ENCODE data around the gene XRCC1. TPM values are rescaled to one million over a fixed set of nuclear protein-coding genes. Genes with fewer than 3 reads are reported as not detected.

Gene XRCC1
- total and polyA plus RNA-seq, 2 of the 8 experiments (the other 6 are each of a cell fraction or from before 2014, with no cell fraction given): 42.5 to 44.4 TPM

DNA sequence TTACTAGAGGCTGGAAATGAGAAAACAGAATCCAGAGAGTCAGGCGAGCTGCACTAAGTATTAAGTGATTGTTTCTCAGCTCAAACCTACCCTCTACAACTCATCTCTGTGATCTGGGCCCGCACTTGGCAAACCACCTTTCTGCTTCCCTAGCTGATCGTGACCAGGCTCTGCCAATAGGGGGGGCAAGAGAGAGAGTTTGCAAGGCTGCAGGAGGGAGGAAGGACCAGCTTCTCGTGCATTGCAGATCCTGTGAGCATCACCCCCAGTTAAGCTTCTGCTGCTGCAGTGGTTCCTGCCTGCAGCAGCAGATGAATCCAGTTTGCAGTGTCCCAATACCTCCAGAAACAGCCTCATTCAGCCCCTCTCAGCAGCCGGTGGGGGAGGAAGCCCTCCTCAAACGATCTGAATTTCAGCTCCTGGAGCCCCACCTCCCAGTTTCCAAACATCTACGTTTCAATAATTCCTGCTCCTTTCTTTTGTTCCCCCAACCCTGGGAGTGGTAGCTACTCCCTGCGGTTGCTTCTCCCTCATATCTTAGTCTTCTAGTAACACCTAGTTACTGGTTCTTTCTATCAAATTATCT lies 20.0 kb downstream of the XRCC1 start (continued):
- TF ChIP-seq CBX8 (IDR thresholded peaks at IDR 0.05; ENCODE audit: borderline replicate concordance, low read depth, low read length) (no peak), SRF (IDR thresholded peaks at IDR 0.05; ENCODE audit: low read depth, low read length) (0 out of 2 replicates have a peak, but pooled peaks have one; percentile 11), YY1 (IDR thresholded peaks at IDR 0.05; ENCODE audit: low read depth, low read length) (no peak), EGR1 (IDR thresholded peaks at IDR 0.05; ENCODE audit: borderline replicate concordance, low read depth, low read length) (no peak), KDM5A (IDR thresholded peaks at IDR 0.05; ENCODE audit: low read length) (no peak), RBBP5 (IDR thresholded peaks at IDR 0.05; ENCODE audit: borderline replicate concordance, low read depth, low read length) (no peak), CHD1 (IDR thresholded peaks at IDR 0.05; ENCODE audit: low read depth, low read length) (no peak), SUZ12 (IDR thresholded peaks at IDR 0.05; ENCODE audit: low read length) (no peak), SP4 (IDR thresholded peaks at IDR 0.05; ENCODE audit: low read length) (no peak), ATF2 (IDR thresholded peaks at IDR 0.05; ENCODE audit: low read length) (no peak), GTF2F1 (IDR thresholded peaks at IDR 0.05; ENCODE audit: borderline replicate concordance, low read depth, low read length) (no peak)
